GM21381 (cell line): ENCODE results near the gene CHD9NB.
"Not testable (repeated sequence)": the region's sequence is repeated elsewhere in the genome, so short reads cannot be mapped to it uniquely, and the experiment has no call there.

Experiments used
- ATAC-seq: cut with Tn5 transposase; IDR thresholded peaks from one replicate; pipeline ENCODE4 v1.9.1; 2021; ENCODE audit warnings: mild to moderate bottlenecking, moderate library complexity; ENCODE audit not compliant: unreplicated experiment

The CHD9NB gene

GRCh38 chr16:53084141-53084541 is 31.4 kb upstream of the CHD9NB start:
- no peak for ATAC-seq

- ATAC-seq: no peak
These were observed 30.4 kb upstream of the CHD9NB start for GRCh38 chr16:53083119-53083518.

- ATAC-seq: no peak
These were observed 29.8 kb upstream of the CHD9NB start for GRCh38 chr16:53082509-53082908.

- ATAC-seq: no peak
These were observed 29.1 kb upstream of the CHD9NB start for GRCh38 chr16:53081686-53082407.

- no peak for ATAC-seq
These were observed 28.3 kb upstream of the CHD9NB start for GRCh38 chr16:53081032-53081424.

GRCh38 chr16:53080345-53081031 is 27.8 kb upstream of the CHD9NB start:
- no peak for ATAC-seq

- no peak for ATAC-seq
These were observed 26.2 kb upstream of the CHD9NB start for GRCh38 chr16:53078765-53079485.

- no peak for ATAC-seq
These were observed 25.6 kb upstream of the CHD9NB start for GRCh38 chr16:53078247-53078646.

- ATAC-seq: not testable (repeated sequence)
These were observed 22.8 kb upstream of the CHD9NB start for GRCh38 chr16:53075461-53075860.

GRCh38 chr16:53074296-53074695 is 21.6 kb upstream of the CHD9NB start:
- ATAC-seq: not testable (repeated sequence)

GRCh38 chr16:53073022-53073421 is 20.3 kb upstream of the CHD9NB start:
- ATAC-seq: no peak

- peak; percentile 42 for ATAC-seq
These were observed 19.1 kb upstream of the CHD9NB start for GRCh38 chr16:53071748-53072301.

GRCh38 chr16:53069772-53070171 is 17.1 kb upstream of the CHD9NB start:
- no peak for ATAC-seq

GRCh38 chr16:53068423-53068833 is 15.7 kb upstream of the CHD9NB start:
- peak; percentile 61 for ATAC-seq

GRCh38 chr16:53067675-53068074 is 15.0 kb upstream of the CHD9NB start:
- ATAC-seq: no peak

- ATAC-seq: no peak
These were observed 12.9 kb upstream of the CHD9NB start for GRCh38 chr16:53065461-53066061.

GRCh38 chr16:53064081-53064578 is 11.4 kb upstream of the CHD9NB start:
- ATAC-seq: no peak

GRCh38 chr16:53061701-53062159 is 9.0 kb upstream of the CHD9NB start:
- ATAC-seq: peak; percentile 84

- peak; percentile 16 for ATAC-seq
These were observed 8.6 kb upstream of the CHD9NB start for GRCh38 chr16:53061256-53061655.

- ATAC-seq: no peak
These were observed 7.0 kb upstream of the CHD9NB start for GRCh38 chr16:53059672-53060071.

- ATAC-seq: no peak
These were observed 6.2 kb upstream of the CHD9NB start for GRCh38 chr16:53058882-53059281.
